Right renal pelvis (tissue), 4 donors: ENCODE results near the gene B4GALNT4. TPM values are rescaled to one million over a fixed set of nuclear protein-coding genes. Genes with fewer than 3 reads are reported as not detected.
"Not testable (repeated sequence)": the region's sequence is repeated elsewhere in the genome, so short reads cannot be mapped to it uniquely, and the experiment has no call there.

Experiments
- DNase-seq, 4 donors: peaks; one replicate each; pipeline ENCODE4 v3.0.0-alpha.2; 2013; ENCODE audit warnings: low read depth in 4 of 4, low spot score in 3 of 4, missing footprints in 1 of 4
- polyA plus RNA-seq, 4 donors: library from polyadenylated mRNA; unstranded; fragments of 120-200 nt; gene quantifications; one replicate each; pipeline ENCODE4 v1.2.1, GENCODE V29; 2013; ENCODE audit not compliant: insufficient read length in 4 of 4

Gene B4GALNT4, protein sequence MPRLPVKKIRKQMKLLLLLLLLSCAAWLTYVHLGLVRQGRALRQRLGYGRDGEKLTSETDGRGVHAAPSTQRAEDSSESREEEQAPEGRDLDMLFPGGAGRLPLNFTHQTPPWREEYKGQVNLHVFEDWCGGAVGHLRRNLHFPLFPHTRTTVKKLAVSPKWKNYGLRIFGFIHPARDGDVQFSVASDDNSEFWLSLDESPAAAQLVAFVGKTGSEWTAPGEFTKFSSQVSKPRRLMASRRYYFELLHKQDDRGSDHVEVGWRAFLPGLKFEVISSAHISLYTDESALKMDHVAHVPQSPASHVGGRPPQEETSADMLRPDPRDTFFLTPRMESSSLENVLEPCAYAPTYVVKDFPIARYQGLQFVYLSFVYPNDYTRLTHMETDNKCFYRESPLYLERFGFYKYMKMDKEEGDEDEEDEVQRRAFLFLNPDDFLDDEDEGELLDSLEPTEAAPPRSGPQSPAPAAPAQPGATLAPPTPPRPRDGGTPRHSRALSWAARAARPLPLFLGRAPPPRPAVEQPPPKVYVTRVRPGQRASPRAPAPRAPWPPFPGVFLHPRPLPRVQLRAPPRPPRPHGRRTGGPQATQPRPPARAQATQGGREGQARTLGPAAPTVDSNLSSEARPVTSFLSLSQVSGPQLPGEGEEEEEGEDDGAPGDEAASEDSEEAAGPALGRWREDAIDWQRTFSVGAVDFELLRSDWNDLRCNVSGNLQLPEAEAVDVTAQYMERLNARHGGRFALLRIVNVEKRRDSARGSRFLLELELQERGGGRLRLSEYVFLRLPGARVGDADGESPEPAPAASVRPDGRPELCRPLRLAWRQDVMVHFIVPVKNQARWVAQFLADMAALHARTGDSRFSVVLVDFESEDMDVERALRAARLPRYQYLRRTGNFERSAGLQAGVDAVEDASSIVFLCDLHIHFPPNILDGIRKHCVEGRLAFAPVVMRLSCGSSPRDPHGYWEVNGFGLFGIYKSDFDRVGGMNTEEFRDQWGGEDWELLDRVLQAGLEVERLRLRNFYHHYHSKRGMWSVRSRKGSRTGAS
- polyA plus RNA-seq = 10 to 100 TPM; 57.3 to 83.9 (median 61.4) TPM

DNA sequence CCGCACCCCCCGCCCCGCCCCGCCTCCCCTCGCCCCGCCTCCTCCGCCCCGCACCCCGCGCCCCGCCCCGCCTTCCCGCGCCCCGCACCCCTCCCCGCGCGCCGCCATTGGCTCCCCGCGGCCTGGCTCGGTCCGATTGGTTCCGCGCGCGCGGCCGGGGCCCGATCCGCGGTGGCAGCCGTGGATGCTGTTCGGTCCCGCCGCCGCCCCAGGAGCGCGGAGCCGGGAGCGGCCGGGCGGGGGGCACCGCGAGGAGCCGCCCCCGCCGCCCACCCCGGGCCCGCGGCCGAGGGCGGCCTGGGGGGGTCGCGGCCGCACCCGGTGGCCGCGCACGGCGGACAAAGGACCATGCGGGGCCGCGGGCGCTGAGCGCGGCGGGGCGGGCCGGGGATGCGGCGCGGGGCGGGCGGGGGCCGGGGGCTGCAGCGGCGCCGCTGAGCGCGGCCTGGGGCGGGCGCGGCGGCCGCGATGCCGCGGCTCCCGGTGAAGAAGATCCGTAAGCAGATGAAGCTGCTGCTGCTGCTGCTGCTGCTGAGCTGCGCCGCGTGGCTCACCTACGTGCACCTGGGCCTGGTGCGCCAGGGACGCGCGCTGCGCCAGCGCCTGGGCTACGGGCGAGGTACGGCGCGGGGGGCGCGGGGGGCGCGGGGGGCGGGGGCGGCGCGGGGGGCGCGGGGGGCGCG, at the start of gene B4GALNT4:
TSS of gene B4GALNT4 (plus strand) at position 164 of the 683 bp plus-strand sequence. CDS start at position 469, 305 bp downstream.
- DNase-seq = no peak

DNA sequence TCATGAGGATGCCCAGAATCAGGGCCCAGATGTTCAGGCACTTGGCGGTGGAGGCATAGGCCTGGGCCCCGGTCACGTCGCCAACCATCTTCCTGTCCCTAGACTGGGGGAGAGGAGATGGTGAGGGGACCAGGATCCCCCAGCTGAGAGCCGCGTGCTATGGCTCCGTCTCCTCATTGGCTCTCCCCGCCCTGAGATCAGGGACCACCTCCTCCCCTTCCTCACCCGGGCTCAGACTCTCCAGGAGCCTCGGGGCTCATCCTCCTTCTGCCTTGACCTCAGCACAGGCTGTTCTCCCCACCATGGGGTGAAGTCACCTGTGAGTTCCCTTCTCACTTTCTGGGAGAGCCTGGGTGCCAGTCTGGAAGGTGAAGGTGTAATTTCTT, 49.4 kb upstream of the B4GALNT4 start:
- DNase-seq = not testable (repeated sequence)

DNA sequence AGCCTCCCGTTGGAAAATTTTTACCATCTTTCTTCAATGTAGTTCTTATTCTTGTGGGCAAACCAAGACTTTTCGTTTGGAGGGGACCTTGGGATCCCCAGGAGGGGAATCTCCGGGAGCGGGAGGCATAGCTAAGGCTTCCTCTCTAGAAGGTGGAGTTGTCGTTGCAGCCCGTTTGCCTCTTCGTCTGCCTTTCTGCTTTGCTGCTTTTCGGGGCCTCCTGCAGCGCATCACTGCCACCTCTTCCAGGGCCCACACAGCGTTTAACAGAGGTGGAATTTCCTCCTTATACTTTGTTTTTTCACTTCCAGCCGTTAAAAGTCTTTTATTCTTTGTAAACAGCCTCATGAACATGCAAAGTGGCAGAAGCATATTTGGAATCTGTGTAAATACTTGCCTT, 45.1 kb upstream of the B4GALNT4 start:
- no peak for DNase-seq

DNA sequence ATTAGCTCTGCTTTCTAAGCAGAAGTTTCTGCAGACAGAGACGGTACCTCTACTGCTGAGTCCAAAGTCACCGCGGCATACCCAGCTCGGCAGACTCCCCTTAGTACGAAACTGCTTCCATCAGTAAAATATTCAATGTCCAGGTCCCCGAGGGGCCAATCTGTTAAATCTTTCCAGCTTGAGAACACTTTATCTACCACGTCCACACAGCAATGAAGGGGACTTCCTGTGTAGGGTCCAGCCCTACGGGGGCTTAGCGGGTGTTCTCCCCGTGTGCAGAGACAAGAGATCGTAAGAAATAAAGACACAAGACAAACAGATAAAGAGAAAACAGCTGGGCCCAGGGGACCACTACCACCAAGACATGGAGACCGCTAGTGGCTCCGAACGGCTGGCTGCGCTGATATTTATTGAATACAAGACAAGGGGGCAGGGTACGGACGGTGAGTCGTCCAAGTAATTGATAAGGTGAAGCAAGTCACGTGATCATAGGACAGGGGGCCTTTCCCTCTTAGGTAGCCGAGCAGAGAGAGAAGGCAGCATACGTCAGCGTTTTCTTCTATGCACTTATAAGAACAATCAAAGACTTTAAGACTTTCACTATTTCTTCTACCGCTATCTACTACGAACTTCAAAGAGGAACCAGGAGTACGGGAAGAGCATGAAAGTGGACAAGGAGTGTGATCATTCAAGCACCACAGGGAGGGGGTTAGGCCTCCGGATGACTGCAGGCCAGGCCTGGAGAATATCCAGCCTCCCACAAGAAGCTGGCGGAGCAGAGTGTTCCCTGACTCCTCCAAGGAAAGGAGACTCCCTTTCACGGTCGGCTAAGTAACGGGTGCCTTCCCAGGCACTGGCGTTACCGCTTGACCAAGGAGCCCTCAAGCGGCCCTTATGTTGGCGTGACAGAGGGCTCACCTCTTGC, 44.4 kb upstream of the B4GALNT4 start:
- not testable (repeated sequence) for DNase-seq

DNA sequence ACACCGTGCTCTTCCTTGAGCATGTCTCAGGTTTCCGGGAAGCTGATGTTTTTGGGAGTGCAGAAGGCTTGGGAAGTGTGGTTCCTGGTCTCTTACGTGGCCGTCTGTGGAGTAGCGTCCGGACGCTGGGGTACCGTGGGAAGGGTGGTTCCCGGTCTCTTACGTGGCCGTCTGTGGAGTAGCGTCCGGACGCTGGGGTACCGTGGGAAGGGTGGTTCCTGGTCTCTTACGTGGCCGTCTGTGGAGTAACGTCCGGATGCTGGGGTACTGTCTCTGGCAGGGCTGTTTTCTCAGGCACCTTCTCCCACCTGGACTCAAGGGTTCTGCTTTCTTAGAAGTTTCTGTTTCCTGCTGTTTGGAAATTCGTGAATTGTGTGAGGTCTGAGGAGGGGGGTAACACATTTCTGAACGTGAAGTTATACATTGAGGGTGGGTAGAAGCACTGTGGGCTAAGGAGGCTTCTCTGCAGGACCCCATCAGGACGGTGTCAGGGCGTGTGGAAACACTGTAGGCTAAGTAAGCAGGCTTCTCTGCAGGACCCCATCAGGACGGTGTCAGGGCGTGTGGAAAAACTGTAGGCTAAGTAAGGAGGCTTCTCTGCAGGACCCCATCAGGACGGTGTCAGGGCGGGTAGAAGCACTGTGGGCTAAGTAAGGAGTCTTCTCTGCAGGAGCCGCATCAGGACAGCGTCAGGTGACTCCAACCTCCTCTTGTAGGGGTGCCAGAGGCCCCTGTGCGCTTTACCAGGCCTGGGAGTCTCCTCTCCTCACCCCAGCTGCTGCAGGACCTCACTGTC, 43.3 kb upstream of the B4GALNT4 start:
- no peak for DNase-seq

DNA sequence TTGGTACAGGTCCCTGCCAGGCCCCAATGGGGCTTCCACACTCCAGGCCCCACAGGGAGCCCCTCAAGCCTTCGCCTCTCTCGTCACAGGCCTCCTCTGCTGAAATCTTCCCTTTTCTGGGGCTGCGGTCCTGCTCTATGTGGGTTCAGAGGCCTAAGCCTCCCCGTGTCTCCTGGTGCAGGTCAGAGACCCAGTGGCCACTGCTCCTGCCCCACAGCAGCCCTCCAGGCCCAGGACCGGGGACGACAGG, 42.8 kb upstream of the B4GALNT4 start:
- DNase-seq = no peak

DNA sequence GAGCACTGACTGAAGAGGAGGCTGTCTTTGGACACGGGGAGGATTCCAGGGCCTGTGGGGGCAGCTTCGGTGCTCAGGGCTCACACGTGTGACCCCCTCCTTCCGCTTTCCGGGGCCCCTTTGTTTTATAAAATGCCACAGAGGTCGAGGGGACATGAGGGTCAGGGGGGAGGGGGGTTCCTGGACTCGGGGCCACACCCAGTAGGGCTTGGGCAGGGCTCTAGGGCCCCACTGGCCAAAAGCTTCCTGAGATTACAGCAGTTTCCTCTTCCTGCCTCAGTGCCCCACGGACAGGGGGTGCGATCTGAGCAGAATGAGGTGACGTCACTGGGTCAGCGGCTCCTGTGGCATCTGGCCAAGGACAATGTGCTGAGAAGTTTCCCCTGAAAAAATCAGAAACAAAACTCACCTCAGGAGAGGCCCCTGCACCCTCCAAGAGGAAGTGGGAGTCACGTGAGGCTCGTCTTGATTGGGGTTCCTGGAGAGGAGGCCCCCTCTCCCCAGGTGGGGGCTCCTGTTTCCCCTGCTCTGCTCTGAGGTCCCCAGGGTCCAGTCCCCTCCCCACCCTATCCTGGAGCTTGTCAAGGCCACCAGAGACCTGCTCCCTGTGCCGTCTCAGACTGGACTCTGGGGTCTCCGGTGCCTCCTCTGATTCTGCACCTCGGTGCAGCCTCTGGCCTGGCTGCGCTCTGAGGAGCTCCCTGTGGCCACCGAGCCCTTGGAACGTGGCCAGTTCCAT, 42.3 kb upstream of the B4GALNT4 start:
- DNase-seq = no peak

DNA sequence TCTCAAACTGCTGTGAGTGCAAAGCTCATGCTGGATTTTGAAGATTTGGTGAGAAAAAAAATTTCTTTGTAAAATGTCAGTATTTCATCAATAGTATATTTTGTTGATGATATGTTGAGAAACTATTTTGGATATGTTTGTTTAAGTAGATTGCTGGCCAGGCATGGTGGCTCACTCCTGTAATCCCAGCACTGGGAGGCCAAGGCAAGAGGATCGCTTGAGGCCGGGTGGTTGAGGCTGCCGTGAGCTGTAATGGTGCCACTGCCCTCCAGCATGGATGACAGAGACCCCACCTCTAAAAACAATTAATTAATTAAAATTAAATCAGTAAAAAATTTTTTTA, 41.7 kb upstream of the B4GALNT4 start:
- no peak for DNase-seq

DNA sequence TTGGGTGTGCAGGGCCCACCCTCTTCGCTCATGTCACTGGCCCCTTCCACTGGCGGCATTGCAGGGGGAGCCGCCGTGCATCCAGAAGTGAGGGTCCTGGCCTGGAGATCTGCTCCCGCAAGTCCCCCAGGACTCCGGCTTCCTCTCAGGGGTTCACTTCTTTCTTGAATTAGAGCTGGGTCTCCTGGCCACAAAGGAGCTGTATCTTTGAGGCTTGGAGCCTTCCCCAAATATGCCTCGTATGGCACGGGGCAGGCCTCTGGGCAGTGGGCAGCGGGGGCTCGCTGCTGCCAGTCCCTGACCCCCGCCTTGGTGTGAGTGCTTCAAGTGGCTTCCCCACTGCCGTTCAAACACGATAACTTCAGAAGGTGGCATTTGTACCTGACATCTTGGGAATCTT, 41.3 kb upstream of the B4GALNT4 start:
- no peak for DNase-seq

DNA sequence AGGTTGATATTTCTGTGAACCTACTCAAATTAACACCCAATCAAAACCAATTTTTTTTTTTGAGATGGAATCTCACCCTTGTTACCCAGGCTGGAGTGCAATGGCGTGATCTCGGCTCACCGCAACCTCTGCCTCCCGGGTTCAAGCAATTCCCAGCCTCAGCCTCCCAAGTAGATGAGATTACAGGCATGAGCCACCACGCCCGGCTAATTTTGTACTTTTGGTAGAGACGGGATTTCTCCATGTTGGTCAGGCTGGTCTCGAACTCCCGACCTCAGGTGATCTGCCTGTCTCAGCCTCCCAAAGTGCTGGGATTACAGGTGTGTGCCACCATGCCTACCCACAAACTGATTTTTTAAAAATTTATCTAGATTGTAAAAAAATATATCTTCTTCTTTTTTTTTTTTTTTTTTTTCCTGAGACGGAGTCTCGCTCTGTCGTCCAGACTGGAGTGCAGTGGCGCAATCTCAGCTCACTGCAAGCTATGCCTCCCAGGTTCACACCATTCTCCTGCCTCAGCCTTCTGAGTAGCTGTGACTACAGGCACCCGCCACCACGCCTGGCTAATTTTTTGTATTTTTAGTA, 40.7 kb upstream of the B4GALNT4 start:
- not testable (repeated sequence) for DNase-seq

DNA sequence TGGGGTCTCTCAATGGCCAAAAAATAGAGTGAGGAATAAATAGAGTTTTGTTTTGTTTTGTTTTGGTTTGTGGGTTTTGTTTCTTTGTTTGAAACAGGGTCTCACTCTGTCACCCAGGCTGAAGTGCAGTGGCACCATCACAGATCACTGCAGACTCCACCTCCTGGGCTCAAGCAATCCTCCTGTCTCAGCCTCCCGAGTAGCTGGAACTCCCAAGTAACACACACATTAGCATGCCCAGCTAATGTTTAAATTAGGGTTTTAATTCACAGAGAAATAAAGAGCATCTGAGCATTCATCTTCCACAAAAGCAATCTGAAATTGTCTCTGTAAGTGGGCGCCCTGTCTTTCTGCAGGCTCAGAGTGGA, 39.4 kb upstream of the B4GALNT4 start:
- DNase-seq = no peak

DNA sequence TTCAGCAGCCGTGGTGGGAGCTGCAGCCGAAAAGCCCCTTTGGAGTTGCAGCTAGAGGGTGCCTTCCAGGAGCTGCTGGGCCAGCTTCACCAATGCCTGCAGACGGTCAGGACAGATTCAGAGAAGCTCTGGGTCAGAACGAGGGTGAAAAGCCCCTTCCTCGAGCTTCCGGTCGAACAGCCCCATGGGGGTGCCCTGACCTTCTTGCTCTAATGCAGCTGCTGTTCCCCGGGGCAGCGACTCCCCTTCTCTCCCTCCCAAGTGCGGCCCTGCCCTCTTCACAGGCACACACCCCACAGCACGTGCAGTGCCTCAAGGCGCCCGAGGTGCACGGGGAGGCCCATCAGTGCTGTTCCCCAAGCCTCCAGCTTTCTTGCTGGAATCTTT, 39.0 kb upstream of the B4GALNT4 start:
- DNase-seq = no peak

DNA sequence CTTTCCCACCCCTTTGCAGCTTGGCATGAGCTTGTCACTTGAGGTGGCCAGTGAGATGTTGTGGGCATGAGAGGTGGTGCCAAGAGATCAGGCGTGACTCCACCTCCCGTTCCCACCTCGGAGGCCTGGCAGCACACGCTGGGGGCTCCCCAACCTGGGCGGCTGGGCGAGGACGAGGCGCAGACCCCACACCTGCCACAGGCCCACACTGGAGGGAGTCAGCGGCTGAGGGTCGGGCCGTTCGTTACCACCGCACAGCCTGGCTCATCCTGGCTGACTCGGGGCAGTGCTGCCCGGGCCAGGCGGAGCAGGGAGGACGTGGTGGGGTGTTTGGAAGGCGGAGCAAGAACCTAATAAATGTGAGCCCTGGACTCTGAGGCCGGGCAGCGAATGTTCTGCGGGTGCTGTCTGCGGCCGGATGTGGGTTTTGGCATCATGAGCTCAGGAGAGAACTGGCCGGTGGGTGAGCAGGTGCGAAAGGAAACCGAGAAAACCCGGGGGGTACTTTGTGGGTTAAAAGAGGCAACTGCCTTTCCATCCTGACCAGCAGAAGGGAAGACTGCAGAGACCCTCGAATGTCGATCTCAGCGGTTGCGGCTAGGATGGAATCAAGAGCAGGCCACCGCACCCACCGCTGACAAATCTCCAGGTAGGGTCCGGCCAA, 38.5 kb upstream of the B4GALNT4 start:
- no peak for DNase-seq

DNA sequence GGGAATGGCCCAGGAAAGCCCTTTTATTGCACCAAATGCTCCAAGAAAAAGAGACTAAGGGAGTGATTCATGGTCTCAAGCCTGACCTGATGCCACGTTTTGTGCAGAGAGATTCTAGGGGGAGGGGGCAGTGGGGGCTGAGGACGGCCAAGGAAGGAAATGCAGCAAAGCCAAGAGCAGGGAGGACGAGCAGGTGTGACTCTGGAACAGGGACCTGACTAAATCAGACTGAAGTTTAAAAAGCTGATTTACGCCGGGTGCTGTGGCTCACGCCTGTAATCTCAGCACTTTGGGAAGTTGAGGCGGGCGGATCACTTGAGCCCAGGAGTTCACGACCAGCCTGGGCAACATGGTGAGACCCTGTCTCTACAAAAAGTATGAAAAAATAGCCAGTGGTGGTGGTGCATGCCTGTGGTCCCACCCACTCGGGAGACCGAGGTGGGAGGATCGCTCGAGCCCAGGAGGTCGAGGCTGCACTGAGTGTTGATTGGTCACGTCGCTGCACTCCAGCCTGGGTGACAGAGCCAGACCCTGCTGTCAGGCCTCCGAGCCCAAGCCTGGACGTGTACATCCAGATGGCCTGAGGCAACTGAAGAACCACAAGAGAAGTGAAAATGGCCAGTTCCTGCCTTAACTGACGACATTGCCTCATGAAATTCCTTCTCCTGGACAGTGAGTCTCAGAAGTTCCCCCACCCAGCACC, 37.8 kb upstream of the B4GALNT4 start:
- DNase-seq = no peak

DNA sequence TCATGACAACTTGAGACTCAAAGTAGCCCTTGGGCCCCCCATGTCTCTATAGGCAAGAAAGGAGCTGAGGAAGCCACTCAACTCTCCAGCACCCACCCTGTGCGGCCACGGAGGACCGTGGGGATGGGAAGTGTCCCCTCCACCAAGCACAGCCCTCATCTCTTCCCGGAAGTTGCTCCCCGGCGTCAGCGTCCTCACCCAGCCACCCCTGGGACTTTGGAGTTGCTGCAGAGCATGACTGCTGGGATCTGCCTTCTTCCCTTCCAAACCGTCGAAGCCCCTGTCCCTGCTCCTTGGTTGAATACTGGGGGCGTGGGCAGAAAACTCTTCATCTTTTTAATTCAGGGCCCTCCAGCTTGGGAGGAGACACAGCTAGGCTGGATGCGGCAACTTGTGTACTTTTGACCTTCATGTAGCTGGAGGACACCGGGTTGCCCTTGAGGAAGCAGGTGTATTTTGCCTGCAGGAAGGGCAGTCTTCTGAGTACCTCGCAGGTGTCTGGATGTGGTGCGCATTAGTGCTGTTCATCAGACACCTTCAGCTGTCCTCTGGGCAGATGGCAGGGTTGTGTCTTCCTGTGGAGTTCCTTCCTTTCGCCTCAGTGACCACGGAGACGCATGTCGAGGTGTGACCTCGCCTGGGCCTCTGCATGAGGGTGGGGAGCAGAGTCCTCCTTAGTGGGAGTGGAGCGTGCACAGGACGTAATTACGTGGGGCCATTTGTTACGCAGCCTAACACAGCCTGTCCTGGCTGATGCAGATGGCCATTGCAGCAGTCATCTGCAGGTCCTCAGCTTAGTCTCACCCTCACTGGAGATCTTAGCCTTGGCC, 36.4 kb upstream of the B4GALNT4 start:
- no peak for DNase-seq

DNA sequence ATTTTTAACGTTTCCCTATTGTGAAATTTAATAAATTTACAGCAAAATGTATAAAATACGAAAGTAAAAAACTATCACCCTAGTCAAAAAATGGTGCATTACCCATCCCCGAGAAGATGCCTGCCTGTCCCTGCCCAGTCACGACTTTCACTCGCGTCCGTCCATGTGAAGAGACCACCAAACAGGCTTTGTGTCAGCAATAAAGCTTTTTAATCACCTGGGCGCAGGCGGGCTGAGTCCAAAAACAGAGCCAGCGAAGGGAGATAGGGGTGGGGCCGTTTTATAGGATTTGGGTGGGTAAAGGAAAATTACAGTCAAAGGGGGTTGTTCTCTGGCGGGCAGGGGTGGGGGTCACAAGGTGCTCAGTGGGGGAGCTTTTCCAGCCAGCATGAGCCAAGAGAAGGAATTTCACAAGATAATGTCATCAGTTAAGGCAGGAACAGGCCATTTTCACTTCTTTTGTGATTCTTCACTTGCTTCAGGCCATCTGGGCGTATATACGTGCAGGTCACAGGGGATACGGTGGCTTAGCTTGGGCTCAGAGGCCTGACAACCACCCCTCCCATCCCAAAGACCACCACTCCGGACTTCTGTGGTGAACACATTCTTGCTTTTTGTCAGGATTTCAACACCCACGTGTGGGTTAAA, 35.6 kb upstream of the B4GALNT4 start:
- not testable (repeated sequence) for DNase-seq
